HUES64 (cell line): Measurements from ENCODE around the gene MTPN.

Experiments used
- H3K27ac ChIP-seq: 2 replicates; pipeline ENCODE4 v1.7.0; 2013; ENCODE audit warnings: low read depth, low read length, inconsistent platforms
- H3K27me3 ChIP-seq: 2 replicates; pipeline ENCODE4 v1.6.1; 2013; ENCODE audit warnings: mild to moderate bottlenecking, low read length; ENCODE audit not compliant: insufficient read depth
- H3K36me3 ChIP-seq: 2 replicates; pipeline ENCODE4 v1.6.1; 2013; ENCODE audit warnings: mild to moderate bottlenecking, low read length; ENCODE audit not compliant: insufficient read depth
- H3K4me1 ChIP-seq: 2 replicates; pipeline ENCODE4 v1.6.1; 2013; ENCODE audit warnings: mild to moderate bottlenecking, low read length, moderate library complexity; ENCODE audit not compliant: insufficient read depth
- H3K4me3 ChIP-seq: 2 replicates; pipeline ENCODE4 v1.5.1; 2013; ENCODE audit warnings: mild to moderate bottlenecking, low read length, moderate library complexity
- H3K9ac ChIP-seq: 2 replicates; pipeline ENCODE4 v1.6.1; 2013; ENCODE audit warnings: mild to moderate bottlenecking, low read depth, low read length
- H3K9me3 ChIP-seq: 2 replicates; pipeline ENCODE4 v1.6.1; 2013; ENCODE audit warnings: low read depth, low read length; ENCODE audit not compliant: insufficient read depth
- WGBS: fragments of 150-250, 120-280 bp; methylation state at CpG from one replicate; pipeline ENCODE4 v1.1.7; 2013; ENCODE audit warnings: missing lambda C conversion rate; 5-methylcytosine and 5-hydroxymethylcytosine counted together

Gene MTPN

GRCh38 chr7:135922263-135922662, 54.9 kb downstream of the MTPN start:
- WGBS: no CpG with 5 or more reads among the region's 3 CpGs
- Histone ChIP-seq H3K27me3 (no peaks in the 10 kb centered on the region), H3K36me3 (0 out of 2 replicates have a peak, but pooled peaks cover 3% of the 10 kb centered on the region), H3K9ac (no peak overlapping the region), H3K27ac (no peak overlapping the region), H3K4me1 (0 out of 2 replicates have a peak, but pooled peaks cover 2% of the 10 kb centered on the region), H3K9me3 (no peaks in the 10 kb centered on the region), H3K4me3 (no peak overlapping the region)

GRCh38 chr7:135920478-135920877, 56.7 kb downstream of the MTPN start:
- Histone ChIP-seq H3K27ac (no peak overlapping the region), H3K9me3 (no peaks in the 10 kb centered on the region), H3K36me3 (no peaks in the 10 kb centered on the region), H3K27me3 (no peaks in the 10 kb centered on the region), H3K4me1 (0 out of 2 replicates have a peak, but pooled peaks cover 2% of the 10 kb centered on the region), H3K4me3 (no peak overlapping the region), H3K9ac (no peak overlapping the region)
- 95% methylated on average over 6 of the region's 7 CpGs for WGBS

GRCh38 chr7:135919071-135919841, 57.9 kb downstream of the MTPN start:
- no peak overlapping the region for H3K9ac ChIP-seq
- WGBS: 88% methylated on average over 9 of the region's 10 CpGs
- no peaks in the 10 kb centered on the region for H3K36me3 ChIP-seq
- H3K27me3 ChIP-seq: no peaks in the 10 kb centered on the region
- 0 out of 2 replicates have a peak, but pooled peaks cover 2% of the 10 kb centered on the region for H3K4me1 ChIP-seq
- no peaks in the 10 kb centered on the region for H3K9me3 ChIP-seq
- H3K4me3 ChIP-seq: no peak overlapping the region
- H3K27ac ChIP-seq: no peak overlapping the region

GRCh38 chr7:135918134-135918533, 59.0 kb downstream of the MTPN start:
- H3K27ac ChIP-seq: no peak overlapping the region
- H3K27me3 ChIP-seq: no peaks in the 10 kb centered on the region
- no peak overlapping the region for H3K4me3 ChIP-seq
- no peaks in the 10 kb centered on the region for H3K36me3 ChIP-seq
- 85% methylated on average over 5 of the region's 5 CpGs for WGBS
- H3K9me3 ChIP-seq: no peaks in the 10 kb centered on the region
- no peaks in the 10 kb centered on the region for H3K4me1 ChIP-seq
- H3K9ac ChIP-seq: no peak overlapping the region

DNA sequence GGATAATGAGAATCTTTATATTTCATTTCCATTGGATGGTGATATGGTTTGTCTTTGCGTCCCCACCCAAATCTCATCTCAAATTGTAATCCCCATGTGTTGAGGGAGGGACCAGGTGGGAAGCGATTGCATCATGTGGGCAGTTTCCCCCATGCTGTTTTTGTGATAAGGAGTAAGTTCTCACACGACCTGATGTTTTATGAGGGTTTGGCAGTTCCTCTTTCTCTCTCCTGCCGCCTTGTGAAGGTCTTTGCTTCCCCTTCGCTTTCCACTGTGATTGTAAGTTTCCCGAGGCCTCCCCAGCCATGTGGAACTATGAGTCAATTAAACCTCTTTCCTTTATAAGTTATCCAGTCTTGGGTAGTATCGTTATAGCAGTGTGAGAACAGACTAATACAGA, 59.4 kb downstream of the MTPN start:
- Histone ChIP-seq H3K27me3 (no peaks in the 10 kb centered on the region), H3K36me3 (no peaks in the 10 kb centered on the region), H3K9me3 (no peaks in the 10 kb centered on the region), H3K27ac (no peak overlapping the region), H3K9ac (no peak overlapping the region), H3K4me3 (no peak overlapping the region), H3K4me1 (no peaks in the 10 kb centered on the region)
- WGBS: 84% methylated on average over 6 of the region's 7 CpGs

DNA sequence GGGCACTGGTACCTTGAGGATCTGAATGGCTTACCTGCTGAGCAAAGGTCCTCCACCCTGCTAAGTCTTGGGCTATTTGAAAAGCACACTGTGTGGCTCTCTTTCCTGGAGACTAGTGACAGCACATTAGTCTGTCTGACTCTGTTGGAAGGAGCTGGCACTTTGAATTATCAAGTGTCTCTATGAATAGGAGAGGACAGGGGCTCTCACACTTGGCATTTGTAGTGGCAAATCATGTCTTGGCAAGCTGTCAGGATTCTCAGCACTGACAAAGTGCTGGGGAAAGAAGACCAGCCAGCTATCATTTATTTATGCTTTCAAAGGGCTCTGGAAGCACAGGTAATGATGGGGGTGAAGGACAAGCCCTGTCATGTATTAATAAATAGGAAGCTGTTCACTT, 62.8 kb downstream of the MTPN start:
- H3K36me3 ChIP-seq: no peaks in the 10 kb centered on the region

GRCh38 chr7:135913404-135913803, 63.8 kb downstream of the MTPN start:
- H3K4me1 ChIP-seq: no peaks in the 10 kb centered on the region

More for the DNA sequence above, 62.8 kb downstream of the MTPN start:
- H3K9me3 ChIP-seq: no peaks in the 10 kb centered on the region
- H3K4me1 ChIP-seq: no peaks in the 10 kb centered on the region
- H3K27ac ChIP-seq: no peak overlapping the region
- no peaks in the 10 kb centered on the region for H3K27me3 ChIP-seq
- H3K9ac ChIP-seq: no peak overlapping the region
- H3K4me3 ChIP-seq: no peak overlapping the region

GRCh38 chr7:135911099-135911498, 66.1 kb downstream of the MTPN start:
- Histone ChIP-seq H3K4me3 (no peak overlapping the region), H3K9me3 (no peaks in the 10 kb centered on the region), H3K36me3 (no peaks in the 10 kb centered on the region), H3K27me3 (no peaks in the 10 kb centered on the region), H3K9ac (no peak overlapping the region), H3K4me1 (no peaks in the 10 kb centered on the region), H3K27ac (no peak overlapping the region)
- 91% methylated on average over 3 of the region's 3 CpGs for WGBS

More at GRCh38 chr7:135913404-135913803, 63.8 kb downstream of the MTPN start:
- Histone ChIP-seq H3K9me3 (no peaks in the 10 kb centered on the region), H3K27ac (no peak overlapping the region), H3K36me3 (no peaks in the 10 kb centered on the region), H3K27me3 (no peaks in the 10 kb centered on the region), H3K4me3 (no peak overlapping the region), H3K9ac (no peak overlapping the region)
- WGBS: 84% methylated on average over 1 of the region's 2 CpGs

DNA sequence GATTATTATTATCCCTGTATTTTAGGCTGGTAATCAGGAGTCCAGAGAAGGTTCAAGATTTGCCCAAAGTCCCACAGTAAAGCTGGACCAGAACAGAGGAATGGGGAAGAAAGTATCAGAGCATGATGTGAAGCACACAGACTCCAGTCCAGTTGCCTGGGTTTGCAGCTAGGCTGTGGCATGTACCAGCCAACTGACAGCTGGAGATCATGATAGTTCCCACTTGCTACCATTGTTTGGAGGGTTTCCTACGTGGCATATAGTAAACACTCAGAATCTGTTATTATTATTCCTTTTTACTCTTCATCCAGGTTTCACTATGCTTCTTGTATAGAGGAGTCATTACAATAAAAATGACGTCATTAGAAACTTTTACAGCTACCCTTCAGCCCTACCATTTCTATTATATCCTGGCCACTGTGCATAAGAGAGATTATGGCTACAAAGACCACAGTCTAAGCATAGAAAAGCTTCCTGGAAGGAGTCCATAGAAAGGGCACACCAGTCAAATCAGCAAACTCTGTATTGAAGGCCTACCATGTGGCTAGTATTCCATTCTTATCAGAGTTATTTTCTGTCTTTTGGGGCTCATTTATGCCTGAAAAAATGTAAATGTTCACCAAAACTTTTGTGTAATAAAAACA, 66.6 kb downstream of the MTPN start:
- Histone ChIP-seq H3K36me3 (no peaks in the 10 kb centered on the region), H3K4me3 (no peak overlapping the region), H3K27me3 (no peaks in the 10 kb centered on the region), H3K4me1 (no peaks in the 10 kb centered on the region), H3K27ac (no peak overlapping the region), H3K9me3 (no peaks in the 10 kb centered on the region), H3K9ac (no peak overlapping the region)
- 80% methylated on average over 2 of the region's 2 CpGs for WGBS

GRCh38 chr7:135905858-135906257, 71.3 kb downstream of the MTPN start:
- H3K4me1 ChIP-seq: no peaks in the 10 kb centered on the region
- no peaks in the 10 kb centered on the region for H3K27me3 ChIP-seq
- no peak overlapping the region for H3K4me3 ChIP-seq
- H3K9ac ChIP-seq: no peak overlapping the region
- 84% methylated on average over 2 of the region's 4 CpGs for WGBS
- no peak overlapping the region for H3K27ac ChIP-seq
- no peaks in the 10 kb centered on the region for H3K9me3 ChIP-seq
- no peaks in the 10 kb centered on the region for H3K36me3 ChIP-seq

DNA sequence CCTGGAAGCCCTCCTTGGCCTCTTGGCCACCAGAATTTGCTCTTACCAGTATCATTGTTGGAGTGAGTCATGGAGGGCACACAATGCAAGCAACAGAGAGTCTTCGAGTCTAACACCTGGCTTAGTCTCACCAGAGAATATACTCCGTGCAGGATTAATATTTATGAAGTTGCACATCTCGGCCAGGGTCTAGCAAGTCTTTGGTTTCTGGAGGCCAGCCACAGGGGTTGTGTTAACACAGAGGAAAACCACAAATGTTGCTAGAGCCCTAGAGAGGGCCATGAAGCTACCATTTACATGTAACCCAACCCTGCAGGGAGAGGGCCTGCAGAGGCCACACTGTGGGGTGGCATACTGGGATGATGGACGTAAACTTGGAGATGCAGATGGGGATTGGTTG, 71.8 kb downstream of the MTPN start:
- 96% methylated on average over 4 of the region's 4 CpGs for WGBS

More for the DNA sequence above, 71.8 kb downstream of the MTPN start:
- H3K27me3 ChIP-seq: no peaks in the 10 kb centered on the region
- H3K27ac ChIP-seq: no peak overlapping the region
- no peak overlapping the region for H3K9ac ChIP-seq
- H3K9me3 ChIP-seq: no peaks in the 10 kb centered on the region
- no peaks in the 10 kb centered on the region for H3K4me1 ChIP-seq
- H3K4me3 ChIP-seq: no peak overlapping the region
- H3K36me3 ChIP-seq: no peaks in the 10 kb centered on the region
